NCI-H2196 treated with DMSO at 0.1 percent for 48 hours (cell line): ENCODE measurements around the gene LYRM1.
"Not testable (repeated sequence)": the region's sequence is repeated elsewhere in the genome, so short reads cannot be mapped to it uniquely, and the experiment has no call there.

ENCODE experiments used
- DNase-seq: peaks from one replicate; lab custom pipeline; 2025; ENCODE audit not compliant: unreplicated experiment; lab: John Stamatoyannopoulos, UW

LYRM1 gene

GRCh38 chr16:20900299-20901067 lies at the start of gene LYRM1, which contains the start of gene DCUN1D3:
LYRM1 (plus strand) TSS chr16:20900771; CDS start chr16:20915556, 14,785 bp downstream.
DCUN1D3 (minus strand) TSS chr16:20900358; CDS start chr16:20862538, 37,820 bp downstream.
- peak; percentile 95 for DNase-seq

DNA sequence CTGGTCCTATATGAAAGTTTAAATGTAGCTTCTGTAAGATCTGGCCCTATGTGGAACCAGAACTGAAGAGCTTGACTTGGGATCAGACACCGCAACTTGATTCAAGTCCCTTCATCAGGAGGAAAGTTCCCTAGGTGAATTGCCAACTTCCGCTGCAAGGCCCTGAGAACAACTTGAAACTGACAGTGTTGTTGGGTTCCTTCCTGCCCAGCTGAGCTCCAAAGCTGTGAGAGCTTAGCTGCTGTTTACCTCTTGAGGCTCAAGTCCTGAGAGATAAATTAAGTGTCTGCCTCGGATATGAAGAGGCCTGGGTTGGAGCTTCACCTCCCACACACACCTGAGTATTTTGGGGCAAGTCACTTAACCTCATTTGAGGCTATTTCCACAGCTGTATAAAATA lies 49.6 kb upstream of the LYRM1 start:
- no peak for DNase-seq

DNA sequence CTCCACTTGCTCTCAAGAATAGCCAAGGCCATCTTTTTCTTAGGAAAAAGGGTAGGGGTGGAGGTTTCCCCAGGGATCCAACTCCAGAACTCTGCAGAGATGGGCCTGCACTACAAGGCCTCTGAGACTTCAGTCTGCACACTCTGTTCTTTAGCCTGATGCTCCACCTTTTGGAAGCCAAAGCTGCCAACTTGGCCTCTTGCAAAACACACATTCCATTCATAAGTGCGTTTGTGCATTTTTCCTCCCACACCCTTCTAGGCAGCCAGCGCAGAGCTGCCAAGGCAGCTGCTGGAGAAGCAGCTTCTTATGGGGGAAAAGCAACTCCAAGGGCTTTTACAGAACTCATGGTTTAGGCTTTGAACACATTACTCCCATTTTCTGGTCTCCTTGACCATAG lies 49.0 kb upstream of the LYRM1 start:
- no peak for DNase-seq

- no peak for DNase-seq
Measured at GRCh38 chr16:20853143-20853542, 47.4 kb upstream of the LYRM1 start.

GRCh38 chr16:20853981-20854620 lies 46.5 kb upstream of the LYRM1 start:
- no peak for DNase-seq

DNA sequence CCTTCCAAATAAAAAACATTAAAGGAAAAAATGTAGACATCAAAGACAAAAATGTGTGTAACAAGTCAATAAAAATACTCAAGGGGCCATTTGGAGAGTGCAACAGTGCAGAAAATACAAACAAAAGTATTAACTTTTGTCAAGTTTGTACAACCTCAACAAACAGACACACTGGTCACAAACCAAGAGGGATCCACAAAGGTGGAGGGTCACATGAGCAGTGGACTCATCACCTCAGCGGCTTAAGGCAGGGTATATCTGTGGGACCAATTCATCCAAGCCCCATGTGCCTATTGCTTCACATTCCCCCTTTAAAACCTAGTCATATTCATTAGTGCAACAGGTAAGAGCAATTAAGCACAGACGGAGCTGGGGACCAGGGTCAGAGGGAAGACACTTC lies 45.6 kb upstream of the LYRM1 start:
- no peak for DNase-seq

DNA sequence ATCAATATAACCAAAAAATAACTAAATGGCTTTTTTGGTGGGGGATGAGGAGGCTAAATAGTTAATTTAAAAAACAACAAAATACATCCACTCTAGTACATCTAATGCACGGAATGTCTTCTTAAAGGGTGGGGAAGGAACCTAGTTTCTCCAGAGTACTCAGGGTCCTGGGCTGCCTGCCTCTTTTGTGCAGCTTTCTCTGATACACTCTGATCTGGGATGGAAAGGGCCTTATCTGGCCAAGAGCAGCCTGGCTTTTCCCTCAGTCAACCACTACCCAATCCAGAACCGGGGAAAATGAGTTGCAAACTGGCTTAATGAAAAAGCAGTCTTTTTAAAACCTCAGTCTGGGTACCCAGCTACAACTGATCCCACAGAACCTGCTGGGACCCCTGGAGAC lies 43.3 kb upstream of the LYRM1 start:
- DNase-seq = no peak

GRCh38 chr16:20859229-20859628 lies 41.3 kb upstream of the LYRM1 start:
- DNase-seq = no peak

DNA sequence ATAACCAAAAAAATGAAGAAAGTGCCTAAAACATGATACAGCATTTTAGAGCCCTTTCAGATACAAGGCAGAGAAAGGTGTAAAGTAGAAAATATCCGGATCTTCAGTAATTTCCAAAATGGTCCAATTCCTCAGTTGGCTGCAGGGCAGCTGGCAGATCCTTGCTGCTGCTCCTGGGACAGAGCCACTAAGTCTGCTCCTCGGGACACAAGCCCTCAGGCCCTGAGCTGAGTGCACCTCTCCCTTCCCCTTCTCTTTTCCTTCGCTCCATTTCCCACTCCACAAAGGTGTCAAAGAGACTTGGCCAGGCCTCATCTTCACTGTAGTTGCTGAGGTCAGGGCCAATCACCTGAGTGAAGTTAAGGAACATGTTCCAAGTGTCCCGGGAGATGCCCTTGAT lies 40.9 kb upstream of the LYRM1 start:
- no peak for DNase-seq

DNA sequence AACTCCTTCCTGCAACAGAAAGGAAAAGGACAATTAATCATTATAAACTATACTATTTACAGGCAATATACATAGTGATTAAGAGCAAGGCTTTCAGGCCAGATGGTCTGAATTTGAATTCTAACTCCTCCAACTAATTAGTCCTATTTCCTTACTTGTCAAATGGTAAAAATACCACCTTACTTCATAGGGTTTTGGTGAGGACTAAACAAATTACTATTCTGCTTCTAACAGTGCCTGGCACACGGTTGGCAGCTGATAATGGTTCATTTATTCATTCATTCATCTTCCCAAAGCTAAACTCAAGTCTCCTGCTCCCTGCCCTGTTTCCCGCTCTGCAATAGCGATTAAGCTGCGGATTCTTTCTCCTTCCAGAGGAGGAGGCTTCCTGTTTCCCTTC lies 40.2 kb upstream of the LYRM1 start:
- DNase-seq = no peak

DNA sequence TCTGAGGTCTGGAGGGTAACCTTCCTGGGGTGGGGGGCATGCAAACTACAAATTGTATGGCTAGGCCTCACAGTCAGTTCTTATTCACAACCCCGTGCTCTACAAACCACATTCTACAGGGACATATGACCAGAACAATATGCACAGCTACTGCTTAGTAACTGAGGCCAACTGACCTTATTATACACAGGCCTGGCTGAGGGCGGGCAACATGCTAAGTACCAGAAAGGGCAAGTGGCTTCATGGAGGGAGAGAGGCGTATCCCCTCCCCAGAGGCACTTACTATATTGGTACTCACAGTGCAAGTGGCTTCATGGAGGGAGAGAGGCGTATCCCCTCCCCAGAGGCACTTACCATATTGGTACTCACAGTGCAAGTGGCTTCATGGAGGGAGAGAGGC lies 39.6 kb upstream of the LYRM1 start:
- DNase-seq = not testable (repeated sequence)

GRCh38 chr16:20862162-20862960 lies 38.2 kb upstream of the LYRM1 start:
- no peak for DNase-seq

DNA sequence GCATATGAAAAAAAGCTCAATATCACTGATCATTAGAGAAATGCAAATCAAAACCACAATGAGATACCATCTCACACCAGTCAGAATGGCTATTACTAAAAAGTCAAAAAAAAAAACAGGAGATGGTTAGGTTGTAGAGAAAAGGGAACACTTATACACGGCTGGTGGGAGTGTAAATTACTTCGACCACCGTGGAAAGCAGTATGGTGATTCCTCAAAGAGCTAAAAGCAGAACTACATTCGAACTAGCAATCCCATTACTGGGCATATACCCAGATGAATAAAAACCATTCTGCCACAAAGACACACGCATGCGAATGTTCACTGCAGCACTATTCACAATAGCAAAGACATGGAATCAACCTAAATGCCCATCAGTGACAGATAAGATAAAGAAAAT lies 36.2 kb upstream of the LYRM1 start:
- not testable (repeated sequence) for DNase-seq

- no peak for DNase-seq
Measured at GRCh38 chr16:20865420-20866131, 35.0 kb upstream of the LYRM1 start.

DNA sequence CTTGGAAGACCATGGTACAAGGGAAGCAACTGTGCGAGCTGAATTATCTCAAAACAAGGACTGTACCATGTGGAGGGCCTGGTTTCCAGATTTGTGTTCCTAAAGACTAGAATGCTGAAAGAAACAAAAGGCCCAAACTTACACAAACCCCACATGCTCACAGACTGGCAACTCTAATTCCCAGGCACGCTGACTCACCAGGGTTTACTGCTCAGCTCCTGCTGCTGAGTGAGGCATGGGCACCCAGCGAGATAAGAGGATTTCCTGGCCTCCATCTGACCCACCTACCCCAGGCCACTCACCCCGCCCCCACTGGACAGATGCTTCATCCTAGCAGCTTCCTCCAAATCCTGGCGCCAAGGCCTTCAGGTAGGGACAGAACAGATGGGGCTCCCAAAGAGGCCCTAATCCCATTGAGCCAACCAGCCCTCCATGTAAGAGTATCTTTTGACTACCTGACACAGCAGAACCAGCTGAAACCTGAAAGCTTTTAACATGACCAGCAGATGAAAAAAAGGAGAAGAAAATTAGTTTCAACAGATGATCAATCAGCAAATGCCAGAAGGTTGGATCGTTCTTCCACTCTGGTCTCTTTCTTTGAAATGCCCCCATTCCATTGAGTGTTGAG lies 34.3 kb upstream of the LYRM1 start:
- no peak for DNase-seq

DNA sequence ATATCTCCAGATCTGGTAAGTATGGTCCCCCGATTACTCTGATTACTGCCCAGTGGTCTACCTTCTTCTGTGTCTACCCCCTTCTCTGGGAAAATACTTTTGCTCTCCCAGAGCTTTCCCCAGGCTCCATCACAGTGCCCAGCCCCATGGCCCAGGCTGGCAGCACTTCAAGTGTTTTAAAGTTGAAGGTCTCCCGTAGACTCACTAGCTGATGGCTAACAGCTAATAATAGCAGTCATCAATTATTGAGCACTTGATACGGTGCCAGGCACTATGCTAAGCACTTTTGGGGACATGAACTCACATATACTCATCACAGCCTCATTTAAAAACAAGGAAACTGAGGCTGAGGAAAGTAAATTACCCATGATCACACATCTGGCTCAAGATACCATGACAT lies 33.8 kb upstream of the LYRM1 start:
- no peak for DNase-seq

- no peak for DNase-seq
Measured at GRCh38 chr16:20867585-20867984, 33.0 kb upstream of the LYRM1 start.

- peak; percentile 51 for DNase-seq
Measured at GRCh38 chr16:20868890-20869289, 31.7 kb upstream of the LYRM1 start.

DNA sequence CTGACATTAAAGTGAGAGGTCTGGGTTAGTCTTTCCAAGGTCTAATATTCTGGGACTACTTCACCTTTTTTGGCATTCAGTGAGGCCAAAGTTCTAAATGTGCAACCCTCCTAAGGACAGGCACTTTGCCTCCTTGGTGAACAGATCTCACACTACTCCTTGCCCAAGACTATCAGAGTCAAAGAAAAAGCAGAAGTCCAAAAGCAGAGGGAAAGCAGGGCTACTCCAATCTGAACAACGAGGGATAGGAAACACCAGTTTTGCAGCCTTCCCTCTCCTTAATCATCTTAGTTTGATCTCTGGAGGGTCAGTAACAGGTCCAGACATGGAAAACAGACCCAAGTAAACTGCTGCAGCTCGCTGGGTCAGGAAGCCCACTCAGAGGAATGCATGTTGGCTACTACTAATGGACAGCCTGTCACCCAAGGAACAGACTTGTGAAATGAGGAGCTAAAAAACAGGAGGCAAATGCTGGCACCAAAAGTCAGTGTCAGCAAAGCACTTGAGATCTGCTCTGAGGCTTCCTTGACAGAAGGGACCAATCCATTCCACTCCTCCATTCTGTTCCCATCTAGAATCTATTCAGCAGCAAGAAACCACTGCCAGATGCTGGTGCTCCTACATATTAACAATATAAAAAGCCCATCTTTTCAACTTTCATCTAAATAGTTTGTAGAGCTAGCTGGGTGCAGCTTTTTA lies 30.3 kb upstream of the LYRM1 start:
- DNase-seq = no peak

GRCh38 chr16:20871258-20871657 lies 29.3 kb upstream of the LYRM1 start:
- DNase-seq = no peak
